ENCODE results near the gene AKAP13. TPM values are rescaled to one million over a fixed set of nuclear protein-coding genes. Genes with fewer than 3 reads are reported as not detected.

The AKAP13 gene
- total RNA-seq, 1 experiment from 2014 or later: 47.3 TPM

- Histone ChIP-seq H3K79me2 (ENCODE audit: insufficient read depth, low read length) (peaks cover 19% of the 10 kb centered on the region), H2BK12ac (ENCODE audit: insufficient read length, low read depth, low read length) (no peak overlapping the region), H3K4me2 (ENCODE audit: insufficient read depth, insufficient read length, low read length) (no peak overlapping the region), H3K56ac (ENCODE audit: insufficient read length, low read depth, low read length) (no peak overlapping the region), H2BK20ac (ENCODE audit: low read depth, low read length, poor library complexity, severe bottlenecking) (no peak overlapping the region), H4K5ac (ENCODE audit: insufficient read length, low read depth, low read length) (no peak overlapping the region), H3K27ac (ENCODE audit: insufficient read length, low read depth, low read length) (no peak overlapping the region), H3K14ac (ENCODE audit: insufficient read depth, low read length) (no peak overlapping the region), H4K91ac (ENCODE audit: insufficient read length, low read depth, low read length) (no peak overlapping the region), H2BK15ac (ENCODE audit: low read depth, low read length) (no peak overlapping the region), H3T11ph (ENCODE audit: low read length) (no peak overlapping the region), H3K27me3 (ENCODE audit: insufficient read depth, low read length) (no peaks in the 10 kb centered on the region), H2AK5ac (ENCODE audit: insufficient read length, low read length) (no peak overlapping the region), H4K20me1 (ENCODE audit: control insufficient read depth, insufficient read depth, insufficient read length) (no peaks in the 10 kb centered on the region), H3K23me2 (ENCODE audit: insufficient read length, low read depth, low read length, poor library complexity, severe bottlenecking) (no peaks in the 10 kb centered on the region), H4K8ac (replicated peaks; ENCODE audit: insufficient read length, low read depth, low read length) (no peak overlapping the region), H3K9ac (ENCODE audit: extremely low read depth, insufficient read length, low read length) (no peak overlapping the region), H3K23ac (ENCODE audit: insufficient read length, low read depth, low read length) (no peak overlapping the region), H3K79me1 (ENCODE audit: insufficient read depth, low read depth, low read length, poor library complexity, severe bottlenecking) (peaks cover 5% of the 10 kb centered on the region), H3K18ac (ENCODE audit: insufficient read length, low read depth, low read length) (no peak overlapping the region), H3K4me1 (ENCODE audit: insufficient read depth, low read length) (peaks cover 7% of the 10 kb centered on the region; the same call in 1 of the 2 replicates), H2AFZ (ENCODE audit: low read length) (no peak overlapping the region), H2BK5ac (ENCODE audit: insufficient read length, low read length) (no peak overlapping the region), H2BK120ac (ENCODE audit: low read depth, low read length, poor library complexity, severe bottlenecking) (no peak overlapping the region), H3K4ac (ENCODE audit: low read depth, low read length) (no peak overlapping the region), H3K9me3 (ENCODE audit: control insufficient read depth, low read depth, low read length) (no peaks in the 10 kb centered on the region)
- Mint-ChIP-seq H3K27ac (no peak overlapping the region), H3K27me3 (ENCODE audit: low read depth) (no peaks in the 10 kb centered on the region), H3K4me1 (peaks cover 28 to 33% of the 10 kb centered on the region in 2 experiments), H3K9me3 (no peaks in the 10 kb centered on the region), H3K36me3 (ENCODE audit: insufficient read depth in 1 of 3, low read depth in 3 of 3) (peaks cover 0 to 15% (median 3%) of the 10 kb centered on the region in 3 experiments; a peak in 5 of 7 replicates), H3K4me3 (no peak overlapping the region)
- no peak for TF ChIP-seq CTCF (conservative IDR thresholded peaks at IDR 0.05)
- no peak for DNase-seq
- WGBS (ENCODE audit: extremely low coverage, insufficient read length, low lambda C conversion rate): no CpG with 5 or more reads among the region's 7 CpGs
Observed at GRCh38 chr15:85781099-85781498, 400.7 kb downstream of the AKAP13 start.
